ENCODE measurements around the gene CNOT6.

DNA sequence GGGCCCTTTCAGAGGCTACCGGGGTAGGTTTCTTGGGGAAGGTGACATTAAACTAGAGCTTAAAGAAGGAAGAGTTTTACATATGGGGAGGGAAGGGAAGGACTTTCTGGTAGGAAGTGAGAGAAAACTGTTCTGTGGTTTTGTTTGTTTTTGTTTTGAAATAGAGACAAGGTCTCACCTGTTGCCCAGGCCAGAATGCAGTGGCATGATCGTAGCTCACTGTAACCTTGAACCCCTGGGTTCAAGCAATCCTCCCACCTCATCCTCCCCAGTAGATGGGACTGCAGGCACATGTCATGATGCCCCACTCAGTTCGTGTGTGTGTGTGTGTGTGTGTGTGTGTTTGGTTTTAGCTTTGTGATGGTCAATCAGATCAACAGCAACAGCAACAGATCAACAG lies 37.4 kb upstream of the CNOT6 start:
- TF ChIP-seq YY1 (IDR thresholded peaks at IDR 0.05; ENCODE audit: insufficient read depth, insufficient read length) (no peak), ZNF274 (IDR thresholded peaks at IDR 0.05; ENCODE audit: low read depth, low read length) (no peak), SUZ12 (IDR thresholded peaks at IDR 0.05; ENCODE audit: extremely low read depth, insufficient read depth, insufficient read length) (no peak)

Measured in NT2/D1 (cell line).